HEK293 (cell line): ENCODE data around the gene SRC.

Experiments
- CTCF ChIA-PET: fragments of 350-600 bp; formaldehyde crosslinking; extraction: SDS; loops from one replicate; lab custom pipeline; 2021; ENCODE audit warnings: antibody characterized with exemption; lab: Yijun Ruan, JAX
- POLR2A ChIA-PET: fragments of 300-600 bp; formaldehyde crosslinking; extraction: SDS; loops from one replicate; lab custom pipeline; 2020; ENCODE audit warnings: antibody characterized with exemption, inconsistent platforms; lab: Yijun Ruan, JAX
- H3K27ac ChIP-seq: fragments of 200-500 bp; sonication (Bioruptor generic); 2 replicates; pipeline ENCODE4 v1.5.1; 2014; ENCODE audit warnings: low read depth, low read length, control low read depth, inconsistent platforms; ENCODE audit errors: extremely low read depth
- H3K36me3 ChIP-seq, 2 experiments: fragments of 200-500 bp in 1 of 2; sonication (Bioruptor generic) in 1 of 2; 1 replicate in 1 of 2; 2 replicates in 1 of 2; pipeline ENCODE4 v1.5.1; 2014 to 2017; ENCODE audit warnings: inconsistent platforms in 2 of 2, low read length in 2 of 2; ENCODE audit not compliant: control insufficient read depth in 2 of 2, insufficient read depth in 1 of 2
- H3K4me1 ChIP-seq: fragments of 200-500 bp; sonication (Bioruptor generic); 2 replicates; pipeline ENCODE4 v1.5.1; 2014; ENCODE audit warnings: mild to moderate bottlenecking, low read length, inconsistent platforms; ENCODE audit not compliant: control insufficient read depth, insufficient read depth
- H3K4me3 ChIP-seq: 2 replicates; pipeline ENCODE4 v1.5.1; 2011; ENCODE audit warnings: low read depth, mild to moderate bottlenecking, control low read depth, low read length, moderate library complexity
- H3K9me3 ChIP-seq: fragments of 200-500 bp; sonication (Bioruptor generic); 2 replicates; pipeline ENCODE4 v1.5.1; 2014; ENCODE audit warnings: low read depth, low read length, inconsistent platforms; ENCODE audit not compliant: control insufficient read depth, insufficient read depth
- BCL6B ChIP-seq: fragments of 450-650 bp; formaldehyde crosslinking; IDR thresholded peaks from 2 replicates; pipeline ENCODE4 v1.5.1; 2017; ENCODE audit warnings: missing biosample characterization, missing genetic modification characterization
- FEZF1 ChIP-seq: fragments of 450-650 bp; formaldehyde crosslinking; IDR thresholded peaks from 2 replicates; pipeline ENCODE4 v1.5.1; 2016; ENCODE audit warnings: missing biosample characterization, missing genetic modification characterization
- HOXC10 ChIP-seq: sonication (generic); formaldehyde crosslinking; IDR thresholded peaks from 2 replicates; pipeline ENCODE4 v1.8.1; 2023; ENCODE audit warnings: mild to moderate bottlenecking, missing genetic modification reagents
- MEIS1 ChIP-seq: sonication (generic); formaldehyde crosslinking; IDR thresholded peaks from 2 replicates; pipeline ENCODE4 v1.8.1; 2022; ENCODE audit warnings: missing genetic modification reagents, mild to moderate bottlenecking, borderline replicate concordance
- PBX3 ChIP-seq: sonication (generic); formaldehyde crosslinking; IDR thresholded peaks from 2 replicates; pipeline ENCODE4 v1.8.1; 2022; ENCODE audit warnings: mild to moderate bottlenecking, moderate library complexity, missing genetic modification reagents
- PRDM1 ChIP-seq: fragments of 450-650 bp; formaldehyde crosslinking; IDR thresholded peaks from 2 replicates; pipeline ENCODE4; 2016; ENCODE audit warnings: missing biosample characterization, missing genetic modification characterization
- REPIN1 ChIP-seq: fragments of 450-650 bp; formaldehyde crosslinking; IDR thresholded peaks from 2 replicates; pipeline ENCODE4 v1.5.1; 2017; ENCODE audit warnings: missing biosample characterization, missing genetic modification characterization, low read depth
- SP3 ChIP-seq: fragments of 450-650 bp; formaldehyde crosslinking; IDR thresholded peaks from 2 replicates; pipeline ENCODE4 v1.5.1; 2016; ENCODE audit warnings: missing biosample characterization, missing genetic modification characterization
- TRIM28 ChIP-seq: IDR thresholded peaks from 2 replicates; pipeline ENCODE4 v1.6.1; 2011; ENCODE audit warnings: low read length, control low read depth, borderline replicate concordance
- TSHZ1 ChIP-seq: fragments of 450-650 bp; formaldehyde crosslinking; IDR thresholded peaks from 2 replicates; pipeline ENCODE4 v1.5.1; 2016; ENCODE audit warnings: missing biosample characterization, missing genetic modification characterization, borderline replicate concordance
- ZBTB8A ChIP-seq: fragments of 450-650 bp; formaldehyde crosslinking; IDR thresholded peaks from 2 replicates; pipeline ENCODE4 v1.5.1; 2016; ENCODE audit warnings: missing biosample characterization, missing genetic modification characterization
- ZFP37 ChIP-seq: fragments of 450-650 bp; formaldehyde crosslinking; IDR thresholded peaks from 2 replicates; pipeline ENCODE4 v1.5.1; 2016; ENCODE audit warnings: missing biosample characterization, missing genetic modification characterization
- ZIC2 ChIP-seq: fragments of 450-650 bp; formaldehyde crosslinking; IDR thresholded peaks from 2 replicates; pipeline ENCODE4 v1.5.1; 2016; ENCODE audit warnings: missing biosample characterization, missing genetic modification characterization
- ZNF140 ChIP-seq: fragments of 450-650 bp; formaldehyde crosslinking; IDR thresholded peaks from 2 replicates; pipeline ENCODE4 v1.5.1; 2016; ENCODE audit warnings: missing biosample characterization, missing genetic modification characterization
- ZNF157 ChIP-seq: fragments of 450-650 bp; formaldehyde crosslinking; IDR thresholded peaks from 2 replicates; pipeline ENCODE4 v1.5.1; 2016; ENCODE audit warnings: missing biosample characterization, missing genetic modification characterization
- ZNF202 ChIP-seq: fragments of 450-650 bp; formaldehyde crosslinking; IDR thresholded peaks from 2 replicates; pipeline ENCODE4 v1.5.1; 2016; ENCODE audit warnings: missing biosample characterization, missing genetic modification characterization, borderline replicate concordance
- ZNF398 ChIP-seq: fragments of 450-650 bp; formaldehyde crosslinking; IDR thresholded peaks from 2 replicates; pipeline ENCODE4 v1.5.1; 2017; ENCODE audit warnings: missing biosample characterization, missing genetic modification characterization
- ZNF449 ChIP-seq: fragments of 450-650 bp; formaldehyde crosslinking; IDR thresholded peaks from 2 replicates; pipeline ENCODE4 v1.5.1; 2017; ENCODE audit warnings: missing biosample characterization, mild to moderate bottlenecking, missing genetic modification characterization, moderate library complexity
- ZNF585B ChIP-seq: fragments of 450-650 bp; formaldehyde crosslinking; IDR thresholded peaks from 2 replicates; pipeline ENCODE4 v1.5.1; 2016; ENCODE audit warnings: missing biosample characterization, missing genetic modification characterization
- ZNF600 ChIP-seq: fragments of 450-650 bp; formaldehyde crosslinking; IDR thresholded peaks from 2 replicates; pipeline ENCODE4 v1.5.1; 2016; ENCODE audit warnings: missing biosample characterization, missing genetic modification characterization
- ZNF621 ChIP-seq: fragments of 450-650 bp; formaldehyde crosslinking; IDR thresholded peaks from 2 replicates; pipeline ENCODE4 v1.5.1; 2017; ENCODE audit warnings: missing biosample characterization, missing genetic modification characterization
- ZNF623 ChIP-seq: fragments of 450-650 bp; formaldehyde crosslinking; IDR thresholded peaks from 2 replicates; pipeline ENCODE4 v1.5.1; 2016; ENCODE audit warnings: missing biosample characterization, missing genetic modification characterization
- ZNF624 ChIP-seq: fragments of 450-650 bp; formaldehyde crosslinking; IDR thresholded peaks from 2 replicates; pipeline ENCODE4 v1.5.1; 2017; ENCODE audit warnings: missing biosample characterization, missing genetic modification characterization
- ZSCAN30 ChIP-seq: fragments of 450-650 bp; IDR thresholded peaks from 2 replicates; pipeline ENCODE4 v1.5.1; 2018; ENCODE audit warnings: missing biosample characterization, mild to moderate bottlenecking, missing genetic modification characterization, moderate library complexity
- ZXDB ChIP-seq: fragments of 450-650 bp; formaldehyde crosslinking; IDR thresholded peaks from 2 replicates; pipeline ENCODE4 v1.5.1; 2016; ENCODE audit warnings: missing biosample characterization, missing genetic modification characterization

Gene SRC

GRCh38 chr20:37299718-37300528 is 46.0 kb upstream of the SRC start:
- Histone ChIP-seq H3K9me3 (no peaks in the 10 kb centered on the region), H3K36me3 (peaks cover 10 to 57% of the 10 kb centered on the region in 2 experiments), H3K27ac (no peak overlapping the region), H3K4me1 (peaks cover 2% of the 10 kb centered on the region; the same call in 1 of the 2 replicates)
- TF ChIP-seq FEZF1 = no peak
- no peak for TF ChIP-seq ZNF621 (tag by site-specific recombination)
- no peak for TF ChIP-seq ZFP37 (tag by site-specific recombination)
- TF ChIP-seq ZSCAN30 (tag by site-specific recombination) = no peak
- no peak for TF ChIP-seq PBX3 (CRISPR knock-in tag)
- no peak for TF ChIP-seq ZNF398 (tag by site-specific recombination)
- no peak for TF ChIP-seq REPIN1 (tag by site-specific recombination)
- no peak for TF ChIP-seq TRIM28
- TF ChIP-seq MEIS1 (CRISPR knock-in tag) = no peak
- TF ChIP-seq, all 188 proteins: peak for 0
- CTCF ChIA-PET = no interaction called here
- POLR2A ChIA-PET = interaction anchor here (0.6 to 1.4 kb wide), 2 partner anchors 11 to 105 kb away, joined by 4 read pairs; partner anchors contain the start of gene MANBAL
- no peak overlapping the region for H3K4me3 ChIP-seq

GRCh38 chr20:37301120-37301519 is 44.8 kb upstream of the SRC start:
- Histone ChIP-seq H3K4me3 (no peak overlapping the region), H3K36me3 (peaks cover 10 to 64% of the 10 kb centered on the region in 2 experiments), H3K9me3 (no peaks in the 10 kb centered on the region), H3K4me1 (no peaks in the 10 kb centered on the region)
- TF ChIP-seq ZNF140 (no peak), ZIC2 (tag by site-specific recombination) (no peak), ZBTB8A (tag by site-specific recombination) (no peak), ZNF449 (no peak), BCL6B (tag by site-specific recombination) (no peak), ZXDB (no peak), HOXC10 (no peak), ZNF157 (tag by site-specific recombination) (no peak), TSHZ1 (tag by site-specific recombination) (no peak), SP3 (tag by site-specific recombination) (no peak), ZNF623 (tag by site-specific recombination) (no peak), ZNF585B (tag by site-specific recombination) (no peak), PRDM1 (no peak), ZNF600 (tag by site-specific recombination) (no peak), ZNF202 (tag by site-specific recombination) (no peak), TRIM28 (no peak), ZNF624 (tag by site-specific recombination) (no peak)
- TF ChIP-seq, all 188 proteins: peak for 0
- ChIA-PET POLR2A (no interaction called here), CTCF (interaction anchor here (1.6 kb wide), 1 partner anchor 32 kb away, joined by 3 read pairs; no protein-coding TSS in a partner anchor)
- no peak overlapping the region for H3K27ac ChIP-seq
